Activated CD8-positive, alpha-beta T cell treated with anti-CD3 and anti-CD28 coated beads for 36 hours (primary cell): ENCODE results near the gene ZNF407. TPM values are rescaled to one million over a fixed set of nuclear protein-coding genes. Genes with fewer than 3 reads are reported as not detected.

Experiments
- ATAC-seq: fragments of 200-7000 bp; cut with Tn5 transposase; one replicate; pipeline ENCODE4 v1.10.0; 2021; ENCODE audit warnings: mild to moderate bottlenecking, moderate library complexity
- CTCF ChIA-PET: fragments of 350-600 bp; sonication (Branson Sonifier 250); formaldehyde crosslinking; loops from one replicate; lab custom pipeline; 2021; ENCODE audit warnings: antibody characterized with exemption; lab: Charles Lee
- POLR2A ChIA-PET: fragments of 350-600 bp; sonication (Branson Sonifier 250); formaldehyde crosslinking; loops from one replicate; lab custom pipeline; 2021; ENCODE audit warnings: antibody characterized with exemption; lab: Charles Lee
- DNase-seq: peaks from one replicate; pipeline ENCODE4 v3.0.0-alpha.2; 2020
- H3K27ac Mint-ChIP-seq: one replicate; pipeline ENCODE4 v1.8.0; 2021; ENCODE audit warnings: mild to moderate bottlenecking, mixed read lengths
- H3K27me3 Mint-ChIP-seq: one replicate; pipeline ENCODE4 v1.8.0; 2021; ENCODE audit warnings: mixed read lengths
- H3K36me3 Mint-ChIP-seq: one replicate; pipeline ENCODE4 v1.8.0; 2021; ENCODE audit warnings: low read depth, mixed read lengths
- H3K4me1 Mint-ChIP-seq: one replicate; pipeline ENCODE4 v1.8.0; 2021; ENCODE audit warnings: low read depth, mixed read lengths
- H3K4me3 Mint-ChIP-seq: one replicate; pipeline ENCODE4 v1.8.0; 2021; ENCODE audit warnings: mild to moderate bottlenecking, moderate library complexity, mixed read lengths
- H3K9me3 Mint-ChIP-seq: one replicate; pipeline ENCODE4 v1.8.0; 2021; ENCODE audit warnings: mixed read lengths
- CTCF ChIP-seq: fragments of 200-600 bp; IDR thresholded peaks from one replicate; pipeline ENCODE4 v1.8.0; 2022; ENCODE audit warnings: antibody characterized with exemption, mild to moderate bottlenecking
- intact Hi-C: fragments of 100-400 bp; cut with micrococcal nuclease; formaldehyde crosslinking; loops from one replicate; pipeline ENCODE4 v1.10.0; 2022
- total RNA-seq, 2 experiments: library from RNA; stranded (reverse); gene quantifications; one replicate each; pipeline ENCODE4 v1.2.3, GENCODE V29; 2021

ZNF407 gene
- total RNA-seq, 2 experiments from 2014 or later, result 9.9 to 10.8 TPM

GRCh38 chr18:75048776-75049454 lies 451.2 kb downstream of the ZNF407 start:
- no peak for TF ChIP-seq CTCF
- Mint-ChIP-seq H3K4me3 (no peak overlapping the region), H3K27me3 (no peaks in the 10 kb centered on the region), H3K4me1 (no peaks in the 10 kb centered on the region), H3K9me3 (no peaks in the 10 kb centered on the region), H3K27ac (no peak overlapping the region), H3K36me3 (peaks cover 2% of the 10 kb centered on the region)
- no peak for ATAC-seq
- intact Hi-C loops, result no loop called here
- POLR2A ChIA-PET, result interaction anchor here (1.3 kb wide), 1 partner anchor 12 kb away, joined by 3 read pairs; no protein-coding TSS in a partner anchor
- no peak for DNase-seq
- CTCF ChIA-PET, result no interaction called here

GRCh38 chr18:75049455-75049789 lies 451.8 kb downstream of the ZNF407 start:
- no peaks in the 10 kb centered on the region for H3K9me3 Mint-ChIP-seq
- no peaks in the 10 kb centered on the region for H3K4me1 Mint-ChIP-seq
- POLR2A ChIA-PET, result no interaction called here
- H3K4me3 Mint-ChIP-seq, result no peak overlapping the region
- DNase-seq, result no peak
- intact Hi-C loops, result no loop called here
- H3K36me3 Mint-ChIP-seq, result peaks cover 2% of the 10 kb centered on the region
- ATAC-seq, result no peak
- H3K27ac Mint-ChIP-seq, result no peak overlapping the region
- TF ChIP-seq CTCF, result no peak
- no peaks in the 10 kb centered on the region for H3K27me3 Mint-ChIP-seq
- CTCF ChIA-PET, result no interaction called here

GRCh38 chr18:75051757-75052156 lies 454.1 kb downstream of the ZNF407 start:
- DNase-seq, result no peak
- intact Hi-C loops, result no loop called here
- Mint-ChIP-seq H3K27me3 (no peaks in the 10 kb centered on the region), H3K27ac (no peak overlapping the region), H3K4me3 (no peak overlapping the region), H3K4me1 (no peaks in the 10 kb centered on the region), H3K36me3 (no peaks in the 10 kb centered on the region), H3K9me3 (no peaks in the 10 kb centered on the region)
- ATAC-seq, result no peak
- TF ChIP-seq CTCF, result no peak
- POLR2A ChIA-PET, result no interaction called here
- CTCF ChIA-PET, result no interaction called here

- Mint-ChIP-seq H3K9me3 (no peaks in the 10 kb centered on the region), H3K27ac (no peak overlapping the region), H3K4me1 (no peaks in the 10 kb centered on the region), H3K36me3 (no peaks in the 10 kb centered on the region), H3K27me3 (no peaks in the 10 kb centered on the region), H3K4me3 (no peak overlapping the region)
- ChIA-PET POLR2A (interaction anchor here (0.8 kb wide), 1 partner anchor 9 kb away, joined by 3 read pairs; no protein-coding TSS in a partner anchor), CTCF (interaction anchor here (2.5 kb wide), 1 partner anchor 11 kb away, joined by 7 read pairs; no protein-coding TSS in a partner anchor)
- intact Hi-C loops, result no loop called here
- no peak for ATAC-seq
- no peak for TF ChIP-seq CTCF
- DNase-seq, result no peak
Observed at GRCh38 chr18:75052475-75052874, 454.8 kb downstream of the ZNF407 start.

- ChIA-PET CTCF (interaction anchor here (2.5 kb wide), 1 partner anchor 12 kb away, joined by 7 read pairs; no protein-coding TSS in a partner anchor), POLR2A (interaction anchor here (0.8 kb wide), 1 partner anchor 8 kb away, joined by 3 read pairs; no protein-coding TSS in a partner anchor)
- H3K4me1 Mint-ChIP-seq, result no peaks in the 10 kb centered on the region
- H3K9me3 Mint-ChIP-seq, result no peaks in the 10 kb centered on the region
- DNase-seq (no peak), ATAC-seq (no peak)
- no peak overlapping the region for H3K4me3 Mint-ChIP-seq
- intact Hi-C loops, result no loop called here
- no peak overlapping the region for H3K27ac Mint-ChIP-seq
- no peaks in the 10 kb centered on the region for H3K36me3 Mint-ChIP-seq
- no peak for TF ChIP-seq CTCF
- H3K27me3 Mint-ChIP-seq, result no peaks in the 10 kb centered on the region
Observed at GRCh38 chr18:75053028-75053629, 455.5 kb downstream of the ZNF407 start.
